Left ventricle myocardium inferior (tissue), 1 donor: Measurements from ENCODE around the gene TAB2. TPM values are rescaled to one million over a fixed set of nuclear protein-coding genes. Genes with fewer than 3 reads are reported as not detected.

Source experiments
- DNase-seq: peaks from one replicate; pipeline ENCODE4 v3.0.0-alpha.2; 2020
- H3K27ac ChIP-seq: fragments of 200-600 bp; replicated peaks from 2 replicates; pipeline ENCODE4 v1.8.0; 2021
- H3K27me3 ChIP-seq: fragments of 200-600 bp; 2 replicates; pipeline ENCODE4 v1.8.0; 2021; ENCODE audit warnings: low read depth
- H3K36me3 ChIP-seq: fragments of 200-600 bp; 2 replicates; pipeline ENCODE4 v1.8.0; 2021
- H3K4me1 ChIP-seq: fragments of 200-600 bp; 2 replicates; pipeline ENCODE4 v1.8.0; 2021
- H3K4me3 ChIP-seq: fragments of 200-600 bp; 2 replicates; pipeline ENCODE4 v1.8.0; 2021; ENCODE audit warnings: mild to moderate bottlenecking, moderate library complexity
- H3K9me3 ChIP-seq: fragments of 200-600 bp; replicated peaks from 2 replicates; pipeline ENCODE4 v1.8.0; 2021
- CTCF ChIP-seq: fragments of 200-600 bp; IDR thresholded peaks from 2 replicates; pipeline ENCODE4 v1.8.0; 2021; ENCODE audit warnings: antibody characterized with exemption, mild to moderate bottlenecking, borderline replicate concordance
- intact Hi-C: fragments of 100-400 bp; cut with micrococcal nuclease; formaldehyde crosslinking; loops from one replicate; pipeline ENCODE4 v1.11.0; 2022
- total RNA-seq: library from RNA; stranded (reverse); fragmentation: NEBNext Ultra II Directional; extraction: Animal tissue kit (Norgen Biotek cat#: 25700); gene quantifications from one replicate; pipeline ENCODE4 v1.2.1, GENCODE V29; 2021
- donor health status: DM: no; HTN: yes; CAD: no; lungs with severe emphysema.

TAB2 gene
- total RNA-seq, 1 donor from 2014 or later, result 56.7 TPM

- H3K36me3 ChIP-seq, result peaks cover 41% of the 10 kb centered on the region
- DNase-seq, result no peak
- no peak overlapping the region for H3K4me3 ChIP-seq
- H3K27me3 ChIP-seq, result no peaks in the 10 kb centered on the region
- no peaks in the 10 kb centered on the region for H3K9me3 ChIP-seq
- intact Hi-C loops, result no loop called here
- no peak overlapping the region for H3K27ac ChIP-seq
- no peak for TF ChIP-seq CTCF
- no peaks in the 10 kb centered on the region for H3K4me1 ChIP-seq
These were observed 62.5 kb downstream of the TAB2 start for GRCh38 chr6:149379977-149380376.

GRCh38 chr6:149380523-149380922 lies 63.0 kb downstream of the TAB2 start:
- Histone ChIP-seq H3K36me3 (peaks cover 41% of the 10 kb centered on the region), H3K4me3 (no peak overlapping the region), H3K27ac (no peak overlapping the region), H3K27me3 (no peaks in the 10 kb centered on the region), H3K4me1 (no peaks in the 10 kb centered on the region), H3K9me3 (no peaks in the 10 kb centered on the region)
- DNase-seq, result no peak
- intact Hi-C loops, result no loop called here
- TF ChIP-seq CTCF, result no peak

- intact Hi-C loops, result no loop called here
- Histone ChIP-seq H3K36me3 (peaks cover 35% of the 10 kb centered on the region), H3K27ac (no peak overlapping the region), H3K4me1 (peaks cover 10% of the 10 kb centered on the region), H3K4me3 (no peak overlapping the region), H3K9me3 (no peaks in the 10 kb centered on the region), H3K27me3 (no peaks in the 10 kb centered on the region)
- no peak for TF ChIP-seq CTCF
- no peak for DNase-seq
These were observed 65.9 kb downstream of the TAB2 start for GRCh38 chr6:149383371-149383770.

- no peak for TF ChIP-seq CTCF
- no peaks in the 10 kb centered on the region for H3K9me3 ChIP-seq
- H3K36me3 ChIP-seq, result peaks cover 24% of the 10 kb centered on the region
- intact Hi-C loops, result no loop called here
- H3K4me1 ChIP-seq, result peaks cover 10% of the 10 kb centered on the region
- H3K27ac ChIP-seq, result no peak overlapping the region
- no peaks in the 10 kb centered on the region for H3K27me3 ChIP-seq
- no peak for DNase-seq
- H3K4me3 ChIP-seq, result no peak overlapping the region
These were observed 67.0 kb downstream of the TAB2 start for GRCh38 chr6:149384464-149384863.

GRCh38 chr6:149385998-149386646 lies 68.6 kb downstream of the TAB2 start:
- Histone ChIP-seq H3K9me3 (no peaks in the 10 kb centered on the region), H3K36me3 (peaks cover 10% of the 10 kb centered on the region), H3K4me1 (peaks cover 18% of the 10 kb centered on the region), H3K4me3 (no peak overlapping the region), H3K27me3 (no peaks in the 10 kb centered on the region), H3K27ac (no peak overlapping the region)
- intact Hi-C loops, result no loop called here
- DNase-seq, result no peak
- no peak for TF ChIP-seq CTCF
